PFSK-1 (cell line): Measurements from ENCODE around the gene CACNA1D.

Experiments
- FOXP2 ChIP-seq: optimal IDR thresholded peaks from 2 replicates; pipeline ENCODE3; 2011; ENCODE audit warnings: borderline replicate concordance, control low read depth, inconsistent platforms; ENCODE audit not compliant: insufficient read depth; ENCODE audit errors: extremely low read length, extremely low read depth
- POLR2AphosphoS5 ChIP-seq: IDR thresholded peaks from 2 replicates; pipeline ENCODE4 v1.6.1; 2012; ENCODE audit warnings: low read depth, mild to moderate bottlenecking, control low read depth, low read length, moderate library complexity
- REST ChIP-seq, 2 experiments: IDR thresholded peaks; 2 replicates each; pipeline versions ENCODE4 v1.6.1 to v1.8.0; 2011 to 2012; ENCODE audit warnings: low read depth in 2 of 2, low read length in 2 of 2, control low read depth in 1 of 2, inconsistent platforms in 1 of 2, mild to moderate bottlenecking in 1 of 2, moderate library complexity in 1 of 2; ENCODE audit not compliant: insufficient read depth in 1 of 2
- SIN3A ChIP-seq: IDR thresholded peaks from 2 replicates; pipeline ENCODE4 v1.6.1; 2012; ENCODE audit warnings: mild to moderate bottlenecking, low read length, moderate library complexity, borderline replicate concordance; ENCODE audit not compliant: insufficient read depth
- TAF1 ChIP-seq: IDR thresholded peaks from 2 replicates; pipeline ENCODE4 v1.6.1; 2012; ENCODE audit warnings: low read length, control low read depth, borderline replicate concordance; ENCODE audit not compliant: insufficient read depth

GRCh38 chr3:53589201-53589600, 94.8 kb downstream of the CACNA1D start:
- no peak for TF ChIP-seq REST (IDR thresholded peaks at IDR 0.05; ENCODE audit: insufficient read depth in 1 of 2, low read depth in 2 of 2, low read length in 2 of 2)
- TF ChIP-seq POLR2AphosphoS5, result no peak
- no peak for TF ChIP-seq TAF1
- TF ChIP-seq SIN3A, result no peak
- TF ChIP-seq FOXP2, result no peak
